HepG2 (cell line): Measurements from ENCODE around the gene HADH. TPM values are rescaled to one million over a fixed set of nuclear protein-coding genes. Genes with fewer than 3 reads are reported as not detected.

ENCODE experiments used
- ATAC-seq: fragments of 200-7000 bp; cut with Tn5 transposase; 3 replicates; pipeline ENCODE4 v1.9.1; 2020; ENCODE audit warnings: mild to moderate bottlenecking, moderate library complexity
- BruUV-seq: library from RNA; stranded (reverse); fragments of 400-500 nt; replicated peaks from 2 replicates; lab custom pipeline; 2021; lab: Mats Ljungman, UMichigan
- CTCF ChIA-PET: fragments of 300-600 bp; formaldehyde crosslinking; extraction: SDS; loops from one replicate; lab custom pipeline; 2021; ENCODE audit warnings: low total read pairs, inconsistent platforms, low intra/inter-chr PET ratio; lab: Yijun Ruan, JAX
- POLR2A ChIA-PET: fragments of 350-600 bp; sonication (Branson Sonifier 250); formaldehyde crosslinking; loops from one replicate; lab custom pipeline; 2020; ENCODE audit warnings: antibody characterized with exemption, inconsistent platforms; lab: Yijun Ruan, JAX
- DNase-seq: peaks from one replicate; pipeline ENCODE4 v3.0.0-alpha.2; 2015; ENCODE audit warnings: low spot score
- FAIRE-seq: peaks from 3 replicates; lab custom pipeline; 2011; peaks lifted over from hg19 to GRCh38; lab: Jason Lieb, UNC
- H2AFZ ChIP-seq: one replicate; pipeline ENCODE4 v1.6.1; 2011; ENCODE audit warnings: low read length, inconsistent platforms
- H3K27ac ChIP-seq: fragments of 300-600 bp; 3 replicates; pipeline ENCODE4 v1.8.0; 2011; ENCODE audit warnings: mixed run types, mild to moderate bottlenecking, mixed read lengths, low read length, inconsistent platforms; ENCODE audit not compliant: insufficient read depth; ENCODE audit errors: extremely low read length
- H3K27me3 ChIP-seq, 2 experiments: fragments of 200-600 bp in 1 of 2; 2 replicates in 1 of 2; 3 replicates in 1 of 2; pipeline versions ENCODE4 v1.6.0 to v1.8.0; 2011; ENCODE audit warnings: low read length in 2 of 2, mild to moderate bottlenecking in 2 of 2, moderate library complexity in 2 of 2, inconsistent platforms in 1 of 2; ENCODE audit not compliant: insufficient read depth in 2 of 2, control insufficient read depth in 1 of 2
- H3K36me3 ChIP-seq, 2 experiments: fragments of 200-600 bp in 1 of 2; replicated peaks in 1 of 2; 2 replicates in 1 of 2; 3 replicates in 1 of 2; pipeline versions ENCODE4 v1.5.1 to v1.8.0; 2011; ENCODE audit warnings: low read length in 2 of 2, inconsistent platforms in 1 of 2; ENCODE audit not compliant: insufficient read depth in 2 of 2, control insufficient read depth in 1 of 2
- H3K4me1 ChIP-seq: 2 replicates; pipeline ENCODE4 v1.5.1; 2012; ENCODE audit warnings: low read length, inconsistent platforms; ENCODE audit not compliant: insufficient read depth
- H3K4me2 ChIP-seq: 2 replicates; pipeline ENCODE4 v1.6.0; 2011; ENCODE audit warnings: low read depth, low read length, inconsistent platforms
- H3K4me3 ChIP-seq, 3 experiments: fragments of 200-600 bp in 1 of 3; sonication (generic), shearing (Covaris generic) in 1 of 3; replicated peaks in 1 of 3; 2 replicates each; pipeline ENCODE4 v1.5.1; 2011 to 2016; ENCODE audit warnings: low read length in 3 of 3, inconsistent platforms in 2 of 3, low read depth in 2 of 3, mild to moderate bottlenecking in 2 of 3, control low read depth in 1 of 3, mixed read lengths in 1 of 3; ENCODE audit not compliant: insufficient read depth in 1 of 3
- H3K79me2 ChIP-seq: one replicate; pipeline ENCODE4 v1.6.1; 2011; ENCODE audit warnings: low read length, inconsistent platforms; ENCODE audit not compliant: insufficient read depth
- H3K9ac ChIP-seq: 2 replicates; pipeline ENCODE4 v1.6.0; 2011; ENCODE audit warnings: mild to moderate bottlenecking, low read depth, low read length, inconsistent platforms; ENCODE audit not compliant: insufficient read depth
- H3K9me3 ChIP-seq: 2 replicates; pipeline ENCODE4 v1.5.1; 2012; ENCODE audit warnings: mild to moderate bottlenecking, low read length
- H4K20me1 ChIP-seq: 2 replicates; pipeline ENCODE4 v1.6.0; 2011; ENCODE audit warnings: inconsistent platforms, mild to moderate bottlenecking, low read length, moderate library complexity; ENCODE audit not compliant: insufficient read depth
- FOXP1 ChIP-seq, 2 experiments: fragments of 450-650 bp in 1 of 2; IDR thresholded peaks; 2 replicates each; pipeline ENCODE4 v1.6.1; 2017 to 2018; ENCODE audit warnings: antibody characterized with exemption in 1 of 2
- HNRNPL ChIP-seq: fragments of 200-400 bp; formaldehyde crosslinking; IDR thresholded peaks from 2 replicates; pipeline ENCODE4 v1.6.1; 2017; ENCODE audit warnings: mild to moderate bottlenecking, low read depth, low read length
- NFYB ChIP-seq: sonication (generic); formaldehyde crosslinking; IDR thresholded peaks from 2 replicates; pipeline ENCODE4 v1.4.0; 2020; ENCODE audit warnings: missing genetic modification reagents
- PPARG ChIP-seq: conservative IDR thresholded peaks from 2 replicates; pipeline ENCODE4 v1.6.1; 2016; ENCODE audit warnings: missing biosample characterization, missing genetic modification reagents
- RBFOX2 ChIP-seq: fragments of 200-400 bp; formaldehyde crosslinking; IDR thresholded peaks from 2 replicates; pipeline ENCODE4 v1.6.1; 2017; ENCODE audit warnings: low read depth, mild to moderate bottlenecking, low read length
- SMAD1 ChIP-seq: sonication (generic); formaldehyde crosslinking; IDR thresholded peaks from 2 replicates; pipeline ENCODE4 v1.4.0; 2020; ENCODE audit warnings: missing genetic modification reagents, low read depth, mild to moderate bottlenecking, borderline replicate concordance
- SNRNP70 ChIP-seq: fragments of 200-400 bp; formaldehyde crosslinking; IDR thresholded peaks from 2 replicates; pipeline ENCODE4 v1.6.1; 2017; ENCODE audit warnings: mild to moderate bottlenecking, low read depth, low read length, moderate library complexity
- TBX2 ChIP-seq: sonication (generic); formaldehyde crosslinking; IDR thresholded peaks from 2 replicates; pipeline ENCODE4 v1.5.0; 2020; ENCODE audit warnings: missing genetic modification reagents, mild to moderate bottlenecking, borderline replicate concordance
- ZBED4 ChIP-seq: sonication (generic); formaldehyde crosslinking; IDR thresholded peaks from 2 replicates; pipeline ENCODE4 v1.4.0; 2020; ENCODE audit warnings: missing genetic modification reagents, borderline replicate concordance
- ZBTB7B ChIP-seq: sonication (generic); formaldehyde crosslinking; IDR thresholded peaks from 2 replicates; pipeline ENCODE4 v1.4.0; 2020; ENCODE audit warnings: missing genetic modification reagents
- ZKSCAN1 ChIP-seq: fragments of 150-350 bp; IDR thresholded peaks from 2 replicates; pipeline ENCODE4 v1.6.1; 2014; ENCODE audit warnings: low read length
- ZNF607 ChIP-seq: sonication (generic); formaldehyde crosslinking; IDR thresholded peaks from 2 replicates; pipeline ENCODE4 v1.5.1; 2020; ENCODE audit warnings: missing genetic modification reagents, mild to moderate bottlenecking, borderline replicate concordance
- ZNF713 ChIP-seq: sonication (generic); formaldehyde crosslinking; IDR thresholded peaks from 2 replicates; pipeline ENCODE4 v1.4.0; 2020; ENCODE audit warnings: mild to moderate bottlenecking, missing genetic modification reagents
- ZSCAN9 ChIP-seq: IDR thresholded peaks from 2 replicates; pipeline ENCODE4 v1.6.1; 2016; ENCODE audit warnings: borderline replicate concordance
- WGBS: methylation state at CpG from one replicate; pipeline ENCODE4 v1.1.6; 2017; ENCODE audit warnings: low lambda C conversion rate; 5-methylcytosine and 5-hydroxymethylcytosine counted together
- in situ Hi-C: cut with HindIII; loops from 2 replicates; pipeline ENCODE4 v1.10.0; 2017; ENCODE audit warnings: low pct_unique_long_range_greater_than_20kb; ENCODE audit not compliant: extremely low pct_ligation_motif_present
- intact Hi-C: fragments of 100-400 bp; cut with micrococcal nuclease; formaldehyde crosslinking; loops from one replicate; pipeline ENCODE4 v1.10.0; 2022; ENCODE audit not compliant: unreplicated experiment
- polyA plus RNA-seq, 8 experiments: library from polyadenylated mRNA; depleted of rRNA in 3 of 8; stranded (reverse) in 7 of 8; unstranded in 1 of 8; fragments of >200 nt; fragmentation: Illumina TruSeq in 4 of 8; extraction: Trizol in 4 of 8; gene quantifications; 2 replicates each; pipeline versions ENCODE4 v1.2.1 to v1.2.3, GENCODE V29; 2011 to 2016; ENCODE audit warnings: low read depth in 4 of 8, missing spikeins in 1 of 8, mixed read lengths in 1 of 8; ENCODE audit not compliant: insufficient read depth in 1 of 8
- total RNA-seq, 5 experiments: library from RNA; depleted of rRNA; stranded (reverse); fragments of >200 nt; fragmentation: Illumina TruSeq; extraction: Trizol; gene quantifications; 2 replicates each; pipeline ENCODE4 v1.2.3, GENCODE V29; 2016; ENCODE audit warnings: low read depth in 1 of 5

Gene HADH
- total and polyA plus RNA-seq, 2 of the 13 experiments (the other 11 are each of a cell fraction or from before 2014, with no cell fraction given): 29.6 to 33.9 TPM

DNA sequence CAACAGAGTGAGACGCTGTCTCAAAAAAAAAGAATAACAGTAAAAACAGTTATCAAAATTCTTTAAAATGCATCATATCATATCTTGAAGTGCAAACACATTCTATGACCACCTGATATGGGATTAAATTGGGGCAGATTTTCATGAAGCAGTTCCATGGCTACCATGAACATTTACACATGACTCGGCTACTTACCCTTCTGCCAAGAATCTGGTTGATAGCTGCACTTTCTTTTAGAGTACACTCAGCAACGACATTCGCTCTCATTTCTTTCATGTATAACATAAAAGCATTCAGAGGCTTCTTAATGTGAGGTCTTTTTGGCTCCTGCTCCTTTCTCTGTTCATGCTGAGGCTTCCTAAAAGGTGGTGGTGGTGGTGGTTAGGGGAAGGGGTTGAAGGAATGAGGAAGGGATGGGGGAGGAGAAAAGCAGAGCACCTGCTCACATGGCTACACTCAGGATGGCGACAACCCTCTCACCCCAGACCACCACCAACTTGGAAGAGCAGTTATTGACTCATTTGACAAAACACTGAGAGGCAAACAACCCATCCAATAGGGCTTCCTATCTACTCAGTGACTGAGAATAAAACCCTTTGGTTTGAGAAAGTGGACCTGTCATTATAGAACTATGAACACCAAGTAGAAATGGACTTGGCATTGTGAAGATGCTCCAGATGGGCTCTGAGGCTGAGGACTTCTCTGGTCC lies 88.5 kb downstream of the HADH start:
- H3K9me3 ChIP-seq: no peaks in the 10 kb centered on the region
- no TSS peak for BruUV-seq

DNA sequence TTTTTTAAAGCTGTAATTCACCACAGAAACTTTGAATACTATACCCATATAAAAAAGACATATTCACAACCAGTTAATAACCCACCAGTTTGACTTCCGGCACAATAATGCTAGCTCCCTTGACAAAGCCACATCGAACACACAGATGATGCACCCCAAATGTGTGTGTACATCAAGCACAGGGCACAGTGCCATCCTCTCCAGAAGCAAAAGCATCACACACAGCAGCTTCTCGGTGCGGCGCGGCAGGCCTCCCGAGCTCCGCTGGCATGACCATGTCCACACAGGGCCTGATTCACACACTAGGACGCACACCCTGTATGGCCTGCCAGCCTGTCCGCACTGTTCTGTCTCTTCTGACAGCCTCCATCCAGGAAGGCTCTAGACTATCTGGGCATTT lies 91.1 kb downstream of the HADH start:
- CTCF ChIA-PET: no interaction called here
- no peak for FAIRE-seq
- no peaks in the 10 kb centered on the region for H3K27me3 ChIP-seq
- TF ChIP-seq PPARG (CRISPR knock-in tag) (no peak), ZBED4 (CRISPR knock-in tag) (no peak), RBFOX2 (no peak), TBX2 (CRISPR knock-in tag) (no peak), ZBTB7B (CRISPR knock-in tag) (no peak), NFYB (no peak), HNRNPL (no peak), ZSCAN9 (no peak)

More for the DNA sequence above, 88.5 kb downstream of the HADH start:
- 53% methylated on average over 5 of the region's 5 CpGs for WGBS
- TF ChIP-seq ZNF607 (CRISPR knock-in tag) (no peak), ZNF713 (no peak), ZKSCAN1 (no peak), FOXP1 (IDR thresholded peaks at IDR 0.05) (no peak), FOXP1 (CRISPR knock-in tag; IDR thresholded peaks at IDR 0.05) (no peak), SMAD1 (CRISPR knock-in tag) (no peak), SNRNP70 (no peak)
- TF ChIP-seq, all 625 proteins: peak for 0
- intact Hi-C loops (no loop called here), in situ Hi-C loops (no loop called here)
- no peak overlapping the region for H3K9ac ChIP-seq
- no peaks in the 10 kb centered on the region for H4K20me1 ChIP-seq
- no peak overlapping the region for H3K27ac ChIP-seq
- DNase-seq (no peak), ATAC-seq (no peak), FAIRE-seq (no peak)
- no peaks in the 10 kb centered on the region for H3K79me2 ChIP-seq
- H3K36me3 ChIP-seq: no peaks in the 10 kb centered on the region
- no peak overlapping the region for H3K4me2 ChIP-seq
- H3K27me3 ChIP-seq: no peaks in the 10 kb centered on the region
- H3K4me3 ChIP-seq: no peak overlapping the region
- ChIA-PET CTCF (no interaction called here), POLR2A (no interaction called here)
- no peak overlapping the region for H2AFZ ChIP-seq
- H3K4me1 ChIP-seq: no peaks in the 10 kb centered on the region

More for the DNA sequence above, 91.1 kb downstream of the HADH start:
- in situ Hi-C loops: no loop called here
- Histone ChIP-seq H2AFZ (no peak overlapping the region), H3K79me2 (no peaks in the 10 kb centered on the region), H3K9ac (no peak overlapping the region), H3K27ac (no peak overlapping the region), H3K4me1 (no peaks in the 10 kb centered on the region), H3K4me2 (no peak overlapping the region), H3K36me3 (no peaks in the 10 kb centered on the region), H3K9me3 (no peaks in the 10 kb centered on the region), H4K20me1 (no peaks in the 10 kb centered on the region), H3K4me3 (no peak overlapping the region)
- intact Hi-C loops: no loop called here
- POLR2A ChIA-PET: no interaction called here
- BruUV-seq: no TSS peak
- no peak for DNase-seq
- no peak for ATAC-seq
- 83% methylated on average over 10 of the region's 10 CpGs for WGBS
